Activated CD8-positive, alpha-beta T cell treated with anti-CD3 and anti-CD28 coated beads, Interleukin-2, amount 10 ng/mL, durations not matched to agents 7 days and 5 days (primary cell): ENCODE measurements around the gene COMMD1. TPM values are rescaled to one million over a fixed set of nuclear protein-coding genes. Genes with fewer than 3 reads are reported as not detected.
"Not testable (repeated sequence)": the region's sequence is repeated elsewhere in the genome, so short reads cannot be mapped to it uniquely, and the experiment has no call there.

Experiments
- ATAC-seq: fragments of 150-1000 bp; cut with Tn5 transposase; one replicate; pipeline ENCODE4 v1.10.0; 2021; ENCODE audit warnings: moderate library complexity
- CTCF ChIA-PET: fragments of 350-600 bp; sonication (Branson Sonifier 250); formaldehyde crosslinking; loops from one replicate; lab custom pipeline; 2021; ENCODE audit warnings: antibody characterized with exemption; lab: Charles Lee
- POLR2A ChIA-PET: fragments of 350-600 bp; sonication (Branson Sonifier 250); formaldehyde crosslinking; loops from one replicate; lab custom pipeline; 2021; ENCODE audit warnings: antibody characterized with exemption; lab: Charles Lee
- DNase-seq: peaks from one replicate; pipeline ENCODE4 v3.0.0-alpha.2; 2020
- H3K27ac Mint-ChIP-seq: one replicate; pipeline ENCODE4 v1.8.0; 2021; ENCODE audit warnings: mild to moderate bottlenecking, mixed read lengths
- H3K27me3 Mint-ChIP-seq: one replicate; pipeline ENCODE4 v1.8.0; 2021; ENCODE audit warnings: low read depth, mixed read lengths
- H3K36me3 Mint-ChIP-seq: one replicate; pipeline ENCODE4 v1.8.0; 2021; ENCODE audit warnings: low read depth, mixed read lengths
- H3K4me1 Mint-ChIP-seq: one replicate; pipeline ENCODE4 v1.8.0; 2021; ENCODE audit warnings: low read depth, mixed read lengths
- H3K4me3 Mint-ChIP-seq: one replicate; pipeline ENCODE4 v1.8.0; 2021; ENCODE audit warnings: mild to moderate bottlenecking, mixed read lengths
- H3K9me3 Mint-ChIP-seq: one replicate; pipeline ENCODE4 v1.8.0; 2022; ENCODE audit warnings: mixed read lengths; ENCODE audit not compliant: insufficient read depth
- total RNA-seq, 2 experiments: library from RNA; stranded (reverse); gene quantifications; one replicate each; pipeline ENCODE4 v1.2.3, GENCODE V29; 2021

COMMD1 gene
- total RNA-seq, 2 experiments from 2014 or later, result 29.3 to 30.5 TPM

DNA sequence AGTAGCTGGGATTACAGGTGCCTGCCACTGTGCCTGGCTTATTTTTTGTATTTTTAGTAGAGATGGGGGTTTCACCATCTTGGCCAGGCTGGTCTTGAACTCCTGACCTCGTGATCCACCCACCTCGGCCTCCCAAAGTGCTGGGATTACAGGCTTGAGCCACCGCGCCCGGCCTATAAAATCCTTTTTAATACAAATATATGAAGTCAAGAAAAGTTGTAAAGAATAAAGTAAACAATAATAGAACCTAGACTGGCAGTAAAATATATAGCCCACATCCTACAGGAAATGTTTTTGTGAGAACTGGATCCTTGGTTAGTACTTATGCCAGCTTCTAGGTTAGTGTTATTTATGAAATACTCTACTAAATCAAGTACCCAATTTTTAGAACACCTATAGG, 99.0 kb downstream of the COMMD1 start:
- not testable (repeated sequence) for H3K4me1 Mint-ChIP-seq

DNA sequence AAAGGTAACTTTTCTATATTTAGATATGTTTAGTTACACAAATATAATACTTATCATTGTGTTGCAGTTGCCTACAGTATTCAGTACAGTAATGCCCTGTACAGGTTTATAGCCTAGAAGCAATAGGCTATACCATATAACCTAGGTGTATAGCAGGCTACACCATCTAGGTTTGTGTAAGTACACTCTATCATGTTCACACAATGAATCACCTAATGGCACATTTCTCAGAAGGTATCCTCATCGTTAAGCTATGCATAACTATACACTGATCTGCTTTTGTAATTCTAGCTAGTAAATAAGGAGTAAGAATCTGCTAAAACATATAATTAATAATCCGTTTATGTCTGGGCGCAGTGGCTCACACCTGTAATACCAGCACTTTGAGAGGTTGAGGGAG, 102.1 kb downstream of the COMMD1 start:
- H3K4me3 Mint-ChIP-seq, result no peak overlapping the region

More for the DNA sequence above, 99.0 kb downstream of the COMMD1 start:
- ATAC-seq, DNase-seq, H3K27ac Mint-ChIP-seq, H3K27me3 Mint-ChIP-seq, POLR2A ChIA-PET, H3K9me3 Mint-ChIP-seq, H3K36me3 Mint-ChIP-seq, H3K4me3 Mint-ChIP-seq: not testable (repeated sequence)
- CTCF ChIA-PET, result interaction anchor here (1.2 kb wide), 1 partner anchor 11 kb away, joined by 3 read pairs; no protein-coding TSS in a partner anchor

DNA sequence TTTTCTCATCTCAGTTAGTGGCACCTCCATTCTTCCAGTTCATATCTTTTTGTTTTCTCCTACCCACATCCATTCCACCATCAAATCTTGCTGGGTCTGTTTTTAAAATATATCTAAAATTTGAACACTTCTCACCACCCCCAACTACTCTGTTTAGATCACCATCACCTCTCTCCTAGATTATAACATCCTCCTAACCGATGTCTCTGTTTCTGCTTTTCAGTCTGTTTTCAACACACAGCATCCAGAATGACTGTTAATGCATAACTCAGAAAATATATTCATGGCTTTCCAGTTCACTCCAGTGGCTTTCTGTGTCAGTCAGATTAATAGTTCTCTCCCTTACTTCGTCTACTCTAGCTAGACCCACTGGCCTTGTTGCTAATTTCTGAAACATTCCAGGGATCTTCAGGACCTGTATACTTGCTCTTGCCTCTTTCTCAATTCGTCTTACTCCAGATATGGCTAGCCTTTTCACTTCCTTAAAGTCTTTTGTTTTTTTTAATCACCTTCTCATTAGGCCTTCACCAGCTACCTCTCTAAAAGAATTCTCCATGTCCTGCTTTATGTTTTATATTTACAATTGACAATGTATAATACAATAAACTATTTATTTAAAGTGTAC, 105.3 kb downstream of the COMMD1 start:
- ATAC-seq, result no peak
- Mint-ChIP-seq H3K9me3 (no peaks in the 10 kb centered on the region), H3K4me1 (no peaks in the 10 kb centered on the region), H3K36me3 (no peaks in the 10 kb centered on the region), H3K27ac (no peak overlapping the region), H3K27me3 (no peaks in the 10 kb centered on the region), H3K4me3 (no peak overlapping the region)
- DNase-seq, result no peak
- POLR2A ChIA-PET, result no interaction called here
- CTCF ChIA-PET, result no interaction called here

More for the DNA sequence above, 102.1 kb downstream of the COMMD1 start:
- H3K9me3 Mint-ChIP-seq, result no peaks in the 10 kb centered on the region
- H3K27ac Mint-ChIP-seq, result no peak overlapping the region
- POLR2A ChIA-PET, result interaction anchor here (0.8 kb wide), 1 partner anchor 10 kb away, joined by 3 read pairs; no protein-coding TSS in a partner anchor
- H3K27me3 Mint-ChIP-seq, result no peaks in the 10 kb centered on the region
- DNase-seq (no peak), ATAC-seq (no peak)
- H3K4me1 Mint-ChIP-seq, result no peaks in the 10 kb centered on the region
- H3K36me3 Mint-ChIP-seq, result peaks cover 3% of the 10 kb centered on the region
- CTCF ChIA-PET, result no interaction called here

DNA sequence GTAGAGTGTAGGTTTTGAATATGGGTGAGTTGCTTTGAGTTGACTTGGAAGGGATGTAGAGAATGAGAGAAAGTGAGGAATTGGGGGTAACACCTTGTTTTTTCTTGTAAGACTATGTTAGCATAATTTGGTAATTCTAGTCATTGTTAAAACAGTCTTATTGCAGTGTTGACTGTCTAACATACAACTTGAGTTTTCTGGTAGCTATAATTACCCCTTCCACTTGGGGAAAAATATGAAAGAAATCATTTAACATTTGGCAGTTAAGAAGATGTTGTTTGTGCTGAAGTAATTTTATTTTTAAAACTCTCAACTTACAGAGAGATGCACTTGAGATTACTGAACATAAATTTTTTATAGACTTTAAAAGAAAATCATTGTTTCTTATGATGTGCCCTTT, 108.2 kb downstream of the COMMD1 start:
- ChIA-PET POLR2A (no interaction called here), CTCF (no interaction called here)

DNA sequence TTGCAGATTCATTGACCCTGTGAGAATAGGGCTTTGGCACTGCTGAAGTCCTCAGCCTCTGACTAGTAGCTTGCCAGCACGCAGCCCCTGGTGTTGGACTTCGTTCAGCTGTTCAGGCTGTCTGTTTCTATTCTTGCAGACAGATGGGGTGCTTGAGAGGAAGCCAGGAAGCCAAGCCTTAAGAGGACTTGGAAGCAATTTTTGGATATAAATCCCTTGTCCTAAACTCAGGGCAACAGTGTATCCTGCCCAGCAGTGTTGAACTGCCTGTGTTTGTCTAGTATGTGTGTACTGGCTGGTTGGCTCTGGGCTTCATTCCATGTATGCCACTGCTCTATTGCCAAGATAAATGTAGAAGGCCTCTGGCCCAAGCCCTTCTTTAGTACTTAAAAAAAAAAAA, 108.6 kb downstream of the COMMD1 start:
- Mint-ChIP-seq H3K4me1 (peaks cover 4% of the 10 kb centered on the region), H3K9me3 (no peaks in the 10 kb centered on the region), H3K36me3 (peaks cover 1% of the 10 kb centered on the region), H3K27ac (no peak overlapping the region), H3K27me3 (no peaks in the 10 kb centered on the region), H3K4me3 (no peak overlapping the region)
- no peak for DNase-seq
- no peak for ATAC-seq
- ChIA-PET CTCF (no interaction called here), POLR2A (no interaction called here)

More for the DNA sequence above, 108.2 kb downstream of the COMMD1 start:
- peaks cover 1% of the 10 kb centered on the region for H3K36me3 Mint-ChIP-seq
- ATAC-seq (no peak), DNase-seq (no peak)
- H3K4me3 Mint-ChIP-seq, result no peak overlapping the region
- H3K27ac Mint-ChIP-seq, result no peak overlapping the region
- no peaks in the 10 kb centered on the region for H3K27me3 Mint-ChIP-seq
- H3K9me3 Mint-ChIP-seq, result no peaks in the 10 kb centered on the region
- H3K4me1 Mint-ChIP-seq, result peaks cover 1% of the 10 kb centered on the region

DNA sequence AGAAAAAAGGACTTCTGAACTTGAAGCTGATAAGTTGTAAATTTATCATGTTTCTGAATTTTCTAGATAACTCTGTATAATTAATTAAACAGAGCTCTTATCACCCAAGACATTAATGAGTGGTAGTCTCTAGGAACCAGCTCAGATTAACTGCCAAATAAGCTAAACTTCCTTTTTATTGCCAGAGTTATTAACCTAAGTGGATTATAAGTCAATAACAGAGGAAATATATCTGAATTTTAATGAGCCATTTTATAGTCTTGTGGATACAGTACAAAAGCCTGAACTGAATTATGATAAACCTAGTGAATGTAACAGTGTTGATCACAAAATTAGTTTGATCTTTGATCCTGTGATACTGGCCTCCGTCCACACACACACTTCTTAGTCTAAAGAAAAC, 111.5 kb downstream of the COMMD1 start:
- H3K4me3 Mint-ChIP-seq, result no peak overlapping the region
- ATAC-seq (no peak), DNase-seq (no peak)
- ChIA-PET POLR2A (no interaction called here), CTCF (interaction anchor here (0.9 kb wide), 1 partner anchor 16 kb away, joined by 4 read pairs; no protein-coding TSS in a partner anchor)
- no peaks in the 10 kb centered on the region for H3K27me3 Mint-ChIP-seq
- H3K27ac Mint-ChIP-seq, result no peak overlapping the region
- peaks cover 1% of the 10 kb centered on the region for H3K36me3 Mint-ChIP-seq
- H3K9me3 Mint-ChIP-seq, result no peaks in the 10 kb centered on the region
- H3K4me1 Mint-ChIP-seq, result peaks cover 5% of the 10 kb centered on the region

DNA sequence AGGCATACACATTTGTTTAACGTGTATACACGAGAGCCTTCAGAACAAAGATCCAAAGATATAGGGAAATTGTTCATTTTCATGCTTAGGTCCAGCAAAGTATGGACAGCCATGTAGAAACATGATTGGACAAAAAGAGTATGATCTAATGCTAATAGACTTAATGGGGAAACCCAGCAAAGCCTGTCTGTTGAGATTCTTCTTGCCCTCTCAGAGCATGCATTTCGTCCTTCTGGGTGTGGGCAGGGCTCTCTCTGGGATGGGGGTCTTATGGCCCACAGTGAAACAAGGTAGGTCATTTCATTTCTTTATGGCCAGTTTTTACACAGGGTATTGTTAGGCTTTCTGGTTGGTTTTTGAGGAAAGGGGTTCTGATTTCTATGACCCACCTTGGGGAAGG, 124.4 kb downstream of the COMMD1 start:
- Mint-ChIP-seq H3K27ac (no peak overlapping the region), H3K4me1 (no peaks in the 10 kb centered on the region), H3K9me3 (no peaks in the 10 kb centered on the region), H3K4me3 (no peak overlapping the region), H3K27me3 (no peaks in the 10 kb centered on the region), H3K36me3 (no peaks in the 10 kb centered on the region)
- ChIA-PET POLR2A (no interaction called here), CTCF (no interaction called here)
- DNase-seq (no peak), ATAC-seq (no peak)

DNA sequence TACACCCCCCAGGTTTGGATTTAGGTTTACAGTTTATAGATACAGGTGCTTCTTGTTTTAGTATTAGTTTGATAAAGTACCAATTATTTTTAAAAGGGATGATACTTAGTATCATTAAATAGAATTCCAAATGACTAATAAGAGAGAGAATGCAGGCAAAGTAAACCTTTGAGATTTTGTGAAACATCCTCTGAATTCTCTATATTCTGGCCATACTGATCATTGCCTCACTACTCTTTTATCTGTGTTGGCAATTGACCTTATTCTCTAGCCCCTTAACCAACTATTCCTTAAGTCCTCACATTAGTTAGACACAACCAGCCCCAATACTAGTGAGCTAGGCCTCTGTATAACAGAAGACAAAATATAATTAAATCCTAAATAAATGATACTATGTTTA, 125.4 kb downstream of the COMMD1 start:
- Mint-ChIP-seq H3K4me3 (no peak overlapping the region), H3K27ac (no peak overlapping the region), H3K4me1 (no peaks in the 10 kb centered on the region), H3K27me3 (no peaks in the 10 kb centered on the region), H3K36me3 (no peaks in the 10 kb centered on the region), H3K9me3 (no peaks in the 10 kb centered on the region)
- ATAC-seq (no peak), DNase-seq (no peak)
- ChIA-PET CTCF (interaction anchor here (0.7 kb wide), 1 partner anchor 269 kb away, joined by 3 read pairs; no protein-coding TSS in a partner anchor), POLR2A (no interaction called here)

DNA sequence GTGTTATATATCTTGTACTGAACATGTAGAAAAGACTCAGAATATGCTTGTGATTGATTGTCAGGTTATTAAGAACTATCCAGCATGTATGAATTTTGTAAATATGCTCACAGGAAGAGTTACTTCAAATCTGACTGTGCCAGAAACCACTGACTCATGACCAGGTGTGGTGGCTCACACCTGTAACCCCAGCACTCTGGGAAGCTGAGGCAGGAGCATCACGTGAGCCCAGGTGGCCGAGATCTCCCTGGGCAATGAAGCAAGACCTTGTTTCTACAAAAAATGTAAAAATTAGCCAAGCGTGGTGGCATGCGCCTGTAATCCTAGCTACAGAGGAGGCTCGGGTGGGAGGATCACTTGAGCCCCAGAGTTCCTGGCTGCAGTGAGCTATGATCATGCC, 126.6 kb downstream of the COMMD1 start:
- no peaks in the 10 kb centered on the region for H3K4me1 Mint-ChIP-seq
- no peaks in the 10 kb centered on the region for H3K36me3 Mint-ChIP-seq
- no peak overlapping the region for H3K4me3 Mint-ChIP-seq
- H3K27me3 Mint-ChIP-seq, result no peaks in the 10 kb centered on the region
- DNase-seq, result no peak
- H3K27ac Mint-ChIP-seq, result no peak overlapping the region
- ATAC-seq, result no peak
- ChIA-PET POLR2A (no interaction called here), CTCF (interaction anchor here (0.7 to 1.1 kb wide), 2 partner anchors 20 to 28 kb away, joined by 3 read pairs; no protein-coding TSS in a partner anchor)
- no peaks in the 10 kb centered on the region for H3K9me3 Mint-ChIP-seq

DNA sequence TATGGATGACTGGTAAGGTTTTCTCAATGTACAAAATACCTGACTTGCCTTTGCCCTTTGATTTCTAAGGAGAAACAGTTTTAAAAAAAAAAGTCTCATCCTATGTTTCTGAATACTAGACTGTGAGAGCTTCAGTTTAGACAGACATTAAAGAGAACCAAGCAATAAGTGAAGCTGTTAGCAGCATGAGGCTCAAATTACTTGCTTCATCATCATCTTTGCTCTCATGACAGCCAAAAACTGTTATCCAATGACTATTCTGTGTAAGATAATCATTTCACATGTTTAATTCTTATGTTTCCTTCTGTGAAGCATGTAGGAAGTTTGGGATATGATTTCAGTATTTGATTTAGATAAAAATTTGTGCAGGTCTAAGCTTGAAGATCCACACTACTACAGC, 129.2 kb downstream of the COMMD1 start:
- H3K27ac Mint-ChIP-seq, result no peak overlapping the region
- H3K4me3 Mint-ChIP-seq, result no peak overlapping the region
- ChIA-PET CTCF (no interaction called here), POLR2A (no interaction called here)
- H3K36me3 Mint-ChIP-seq, result no peaks in the 10 kb centered on the region
- ATAC-seq (no peak), DNase-seq (no peak)
- peaks cover 12% of the 10 kb centered on the region for H3K4me1 Mint-ChIP-seq
- H3K9me3 Mint-ChIP-seq, result no peaks in the 10 kb centered on the region
- H3K27me3 Mint-ChIP-seq, result no peaks in the 10 kb centered on the region

DNA sequence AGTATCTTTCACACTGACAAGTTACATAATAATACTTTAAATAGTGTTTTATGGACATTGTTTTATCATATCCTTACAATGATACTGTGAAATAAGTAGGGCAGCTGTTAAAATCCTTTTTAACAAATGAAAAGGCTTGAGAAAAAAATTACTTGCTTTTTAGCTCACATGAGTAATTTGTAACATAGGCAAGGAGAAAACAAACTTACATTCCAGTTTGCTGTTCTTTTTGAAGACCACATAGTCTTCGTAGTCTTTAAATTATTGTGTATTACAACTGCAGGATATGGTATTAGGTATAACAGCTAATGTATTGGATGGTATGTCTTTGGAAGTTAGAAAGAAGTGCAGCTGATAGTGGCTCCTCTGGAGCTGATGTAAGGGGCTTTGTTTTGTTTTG, 130.8 kb downstream of the COMMD1 start:
- DNase-seq (no peak), ATAC-seq (no peak)
- ChIA-PET POLR2A (no interaction called here), CTCF (interaction anchor here (1.3 kb wide), 1 partner anchor 420 kb away, joined by 3 read pairs; no protein-coding TSS in a partner anchor)
- H3K9me3 Mint-ChIP-seq, result peaks cover under 1% of the 10 kb centered on the region
- H3K4me1 Mint-ChIP-seq, result peaks cover 21% of the 10 kb centered on the region
- H3K4me3 Mint-ChIP-seq, result no peak overlapping the region
- peaks cover 2% of the 10 kb centered on the region for H3K36me3 Mint-ChIP-seq
- no peak overlapping the region for H3K27ac Mint-ChIP-seq
- no peaks in the 10 kb centered on the region for H3K27me3 Mint-ChIP-seq

DNA sequence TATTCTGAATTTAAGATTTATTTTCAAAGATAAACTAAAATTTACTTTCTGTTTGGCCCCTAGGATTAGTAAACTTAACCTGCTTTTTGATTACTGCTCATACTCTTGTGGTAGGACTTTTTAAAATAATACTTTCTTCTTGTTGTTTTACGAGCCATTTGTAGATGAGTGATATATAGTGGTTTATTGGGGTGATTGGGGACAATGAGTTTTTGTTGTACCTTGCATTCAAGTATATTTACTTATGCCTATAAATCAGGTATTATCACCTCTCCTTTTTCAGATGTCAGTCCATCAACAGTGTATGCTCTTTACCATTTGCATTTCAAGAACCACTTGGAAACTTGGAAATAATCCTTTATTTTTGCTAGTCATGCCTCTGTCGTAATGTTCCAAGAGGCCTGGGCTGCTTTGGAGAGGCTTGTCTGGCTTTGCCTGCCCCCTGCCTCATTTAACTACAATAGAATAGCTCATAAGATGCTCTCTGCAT, 131.3 kb downstream of the COMMD1 start:
- Mint-ChIP-seq H3K36me3 (peaks cover 2% of the 10 kb centered on the region), H3K27me3 (no peaks in the 10 kb centered on the region), H3K27ac (no peak overlapping the region), H3K4me3 (no peak overlapping the region), H3K4me1 (peaks cover 27% of the 10 kb centered on the region), H3K9me3 (peaks cover 6% of the 10 kb centered on the region)
- ChIA-PET POLR2A (no interaction called here), CTCF (no interaction called here)
- ATAC-seq (no peak), DNase-seq (no peak)
